Iris pigment epithelial cell (primary cell): ENCODE measurements around the gene TXN2.
"Not testable (repeated sequence)": the region's sequence is repeated elsewhere in the genome, so short reads cannot be mapped to it uniquely, and the experiment has no call there.

Source experiments
- DNase-seq: peaks from one replicate; pipeline ENCODE4 v3.0.0-alpha.2; 2011; ENCODE audit warnings: low read depth

Gene TXN2

GRCh38 chr22:36481393-36482168, at the start of gene TXN2:
TXN2 (minus strand) TSS chr22:36481640; CDS start chr22:36480837, 803 bp downstream.
- peak; percentile 96 for DNase-seq

DNA sequence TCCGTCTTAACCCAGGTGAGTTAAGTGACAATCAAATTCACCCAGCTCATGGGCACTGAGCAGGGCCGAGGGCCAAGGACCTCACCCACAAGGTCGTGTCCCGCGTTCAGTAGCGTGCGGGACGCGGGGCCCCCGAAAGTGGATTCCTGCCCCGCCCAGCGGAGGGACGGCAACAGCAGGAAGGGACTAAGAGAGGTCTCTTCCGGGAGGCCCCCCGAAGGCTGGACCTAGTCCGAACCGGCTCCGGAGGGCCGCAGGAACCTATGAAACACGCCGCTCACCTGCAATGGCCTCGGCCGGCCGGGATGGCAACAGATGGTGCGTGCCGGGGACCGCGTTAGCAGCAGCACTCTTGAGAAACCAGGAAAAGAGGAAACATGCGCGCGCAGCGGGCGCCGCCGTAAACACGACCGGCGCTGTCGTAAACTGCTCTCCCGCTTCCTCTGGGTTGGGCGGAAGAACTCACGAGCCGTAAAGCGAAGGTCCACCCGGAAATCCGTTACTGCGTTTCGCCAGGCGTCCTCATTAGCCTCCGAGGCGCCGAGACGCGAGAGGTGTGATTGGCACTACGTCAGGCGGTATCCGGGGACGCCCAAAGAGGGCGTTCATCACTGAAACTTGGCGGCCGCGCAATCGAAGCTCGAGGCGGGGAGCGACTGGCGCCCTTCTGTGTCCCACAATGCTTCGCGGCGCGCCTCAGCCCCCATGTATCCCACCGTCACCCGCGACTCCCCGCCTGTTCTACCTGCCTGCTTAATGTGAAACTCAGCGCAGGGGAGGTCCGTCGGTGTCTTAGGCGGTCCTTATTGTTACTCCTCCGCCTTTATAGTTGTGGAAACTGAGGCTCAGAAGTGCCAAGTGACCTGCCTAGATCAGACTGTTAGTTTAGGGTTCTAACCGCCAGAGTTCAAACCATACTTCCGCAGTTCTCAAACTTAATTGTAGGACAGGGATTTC, 47.6 kb upstream of the TXN2 start, which contains the start of gene EIF3D:
Gene EIF3D (minus strand): TSS at position 372 of the 957 bp plus-strand sequence. CDS start 3,045 bp downstream, outside the sequence.
- peak; percentile 100 for DNase-seq

DNA sequence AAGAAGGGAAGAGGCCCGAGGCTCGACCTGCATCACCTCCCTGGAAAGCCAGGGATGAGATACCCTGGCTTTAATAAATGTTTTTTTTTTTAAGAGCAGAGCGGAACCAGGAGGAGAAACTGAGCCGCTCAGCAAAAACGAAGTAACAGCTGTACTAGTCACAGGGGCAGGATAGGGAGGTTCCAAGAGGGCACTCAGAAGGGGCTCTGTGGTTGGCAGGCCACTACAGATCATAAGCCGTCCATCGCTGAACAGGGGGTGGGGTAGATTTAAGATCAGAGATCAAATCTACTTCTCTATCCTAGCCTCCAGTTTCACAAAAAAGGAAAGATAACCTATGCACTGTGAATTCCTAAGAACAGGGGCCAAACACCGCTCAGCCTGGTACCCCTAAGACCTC, 46.9 kb upstream of the TXN2 start:
- peak; percentile 27 for DNase-seq

DNA sequence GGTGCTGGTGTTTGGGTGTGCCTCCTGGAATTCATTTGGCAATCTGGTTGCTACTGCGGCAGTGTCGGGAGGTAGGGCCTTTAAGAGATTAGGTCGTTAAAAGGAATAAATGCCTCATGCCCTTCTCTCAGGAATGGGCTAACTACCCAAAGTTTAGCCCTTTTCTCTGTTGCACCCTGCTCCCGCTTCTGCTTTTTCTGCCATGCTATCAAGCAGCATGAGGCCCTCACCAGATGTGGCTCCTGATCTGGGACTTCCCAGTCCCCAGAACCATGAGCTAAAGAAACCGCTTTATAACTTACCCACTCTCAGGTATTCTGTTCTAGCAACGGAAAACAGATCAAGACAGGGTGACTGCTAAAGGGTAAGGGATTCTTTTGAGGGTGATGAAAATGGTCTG, 41.2 kb upstream of the TXN2 start:
- no peak for DNase-seq

- no peak for DNase-seq
Measured at GRCh38 chr22:36520423-36520822, 39.0 kb upstream of the TXN2 start.

- not testable (repeated sequence) for DNase-seq
Measured at GRCh38 chr22:36519906-36520305, 38.5 kb upstream of the TXN2 start.

- no peak for DNase-seq
Measured at GRCh38 chr22:36514766-36515165, 33.3 kb upstream of the TXN2 start.

GRCh38 chr22:36512991-36513390, 31.6 kb upstream of the TXN2 start:
- DNase-seq = no peak

GRCh38 chr22:36512333-36512732, 30.9 kb upstream of the TXN2 start:
- no peak for DNase-seq

- DNase-seq = peak; percentile 64
Measured at GRCh38 chr22:36510966-36511881, 29.8 kb upstream of the TXN2 start.

- no peak for DNase-seq
Measured at GRCh38 chr22:36510384-36510783, 28.9 kb upstream of the TXN2 start.

DNA sequence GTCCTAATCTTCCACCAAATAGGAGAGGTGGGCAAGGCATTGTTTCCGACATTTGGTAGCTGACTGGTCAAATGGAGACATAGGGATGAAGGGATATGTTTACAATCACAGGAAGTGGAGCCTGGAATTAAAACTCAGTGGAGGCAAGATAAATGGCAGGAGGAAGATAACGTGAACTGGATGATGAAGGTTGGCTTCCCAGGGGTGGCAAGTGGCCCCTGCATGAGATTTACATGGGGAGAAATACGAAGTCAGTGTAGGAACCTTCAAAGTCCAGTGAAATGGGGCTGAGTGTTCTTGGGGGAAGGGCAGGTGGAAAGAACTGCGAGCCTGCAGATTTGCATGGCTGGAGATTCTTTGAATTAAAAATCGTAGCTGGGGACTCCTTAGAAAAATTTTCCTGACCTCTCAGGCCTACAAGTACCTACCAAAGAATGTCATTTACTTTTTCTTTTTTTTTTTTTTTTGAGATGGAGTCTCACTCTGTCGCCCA, 26.1 kb upstream of the TXN2 start:
- no peak for DNase-seq

DNA sequence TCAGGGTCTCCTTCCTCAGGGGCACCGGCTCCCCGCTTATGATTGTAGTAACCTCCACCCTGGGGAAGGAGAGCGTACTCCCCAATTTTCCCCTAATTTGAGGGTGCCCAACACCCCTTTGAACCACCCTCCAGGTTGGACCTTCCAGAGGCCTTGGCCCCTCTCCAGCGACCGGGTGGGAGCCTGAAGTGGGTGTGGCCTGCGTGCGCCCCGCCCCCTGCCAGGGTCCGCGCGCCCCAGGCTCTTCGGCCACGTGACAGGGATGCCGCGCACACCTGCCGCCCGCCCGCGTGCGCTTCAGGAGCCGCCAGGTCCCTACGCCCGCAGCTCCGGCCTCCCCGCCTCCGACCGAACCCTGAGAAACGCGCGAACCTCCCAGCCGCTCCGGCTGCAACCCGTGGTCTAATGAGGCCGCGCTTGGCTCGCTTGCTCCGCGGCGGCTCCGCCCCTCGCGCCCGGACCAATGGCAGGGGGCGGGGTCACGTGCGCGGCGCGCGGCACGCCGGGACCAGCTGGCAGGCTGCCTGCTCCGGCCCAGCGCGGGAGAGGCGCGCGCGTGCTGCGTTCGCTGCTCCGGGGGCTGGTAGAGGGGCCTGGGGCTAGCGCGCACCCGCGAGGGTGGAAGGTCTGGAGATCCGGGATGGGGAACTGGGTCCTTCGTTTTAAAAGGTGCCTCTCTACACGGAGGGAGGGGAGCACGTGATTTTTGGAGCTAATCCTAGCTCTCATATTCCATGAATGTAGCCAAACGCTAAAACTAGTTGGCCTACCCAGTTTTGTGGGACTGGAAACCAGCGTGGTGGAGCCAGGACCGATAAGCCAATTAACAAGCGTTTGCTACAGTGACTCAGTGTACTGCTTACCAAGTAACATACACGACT, 25.4 kb upstream of the TXN2 start, which contains the start of gene FOXRED2:
Gene FOXRED2 (minus strand): TSS at position 404 of the 881 bp plus-strand sequence. CDS start 618 bp downstream, outside the sequence.
- peak; percentile 78 for DNase-seq

- no peak for DNase-seq
Measured at GRCh38 chr22:36505998-36506635, 24.7 kb upstream of the TXN2 start.

DNA sequence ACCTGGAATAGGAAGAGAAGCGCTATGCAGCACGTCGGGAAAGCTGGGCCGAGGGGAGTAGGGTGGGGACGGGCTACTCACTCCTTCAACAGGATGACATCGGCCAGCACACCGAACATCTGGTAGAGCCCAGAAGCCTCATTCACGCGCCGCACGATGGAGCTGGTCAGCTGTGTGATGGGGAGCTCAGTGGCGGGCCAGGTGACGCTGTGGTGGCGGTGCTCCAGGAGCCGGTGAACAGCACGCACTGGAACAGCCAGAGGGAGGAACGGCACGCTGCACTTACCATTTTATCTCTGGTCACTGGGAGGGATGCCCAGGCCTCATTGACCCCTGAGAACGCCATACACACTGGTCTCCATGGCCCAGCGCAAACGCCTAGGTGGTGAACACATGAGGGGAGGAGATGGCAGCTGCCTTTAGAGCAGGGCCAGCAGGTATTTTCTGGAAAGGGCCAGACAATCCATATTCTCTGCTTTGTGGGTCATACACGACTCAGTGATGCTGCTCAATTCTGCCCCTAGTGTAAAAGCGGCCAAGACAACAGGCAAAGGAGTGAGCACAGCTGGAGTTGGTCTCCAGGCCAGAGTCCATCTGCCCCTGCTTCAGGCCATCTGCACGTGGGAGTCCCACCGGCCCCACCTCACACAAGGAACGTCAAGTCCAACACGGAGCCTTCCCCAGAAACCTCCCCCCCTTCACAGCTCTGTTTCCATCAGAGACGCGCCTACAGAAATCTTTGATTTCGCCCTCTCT, 16.6 kb upstream of the TXN2 start:
- no peak for DNase-seq

DNA sequence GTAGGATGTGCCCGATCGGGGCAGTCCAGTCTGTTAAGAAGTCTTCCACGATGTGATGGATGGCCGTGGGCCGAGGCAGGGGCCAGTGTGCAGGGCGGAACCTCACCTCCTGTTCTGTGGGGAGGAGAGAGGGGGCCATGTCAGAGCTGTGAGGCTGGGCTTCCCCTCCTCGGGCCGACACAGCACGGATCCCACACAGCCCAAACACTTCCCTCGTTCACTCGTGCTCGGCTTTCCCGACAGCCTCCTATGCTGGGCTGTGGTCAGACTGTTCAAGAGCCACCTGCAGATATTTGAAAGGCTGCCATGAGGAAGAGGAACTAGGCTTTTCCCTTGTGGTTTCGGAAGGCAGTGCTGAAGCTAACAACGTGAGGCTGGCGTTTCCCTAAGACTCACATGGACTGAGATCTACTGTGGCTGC, 12.3 kb upstream of the TXN2 start:
- DNase-seq = no peak

DNA sequence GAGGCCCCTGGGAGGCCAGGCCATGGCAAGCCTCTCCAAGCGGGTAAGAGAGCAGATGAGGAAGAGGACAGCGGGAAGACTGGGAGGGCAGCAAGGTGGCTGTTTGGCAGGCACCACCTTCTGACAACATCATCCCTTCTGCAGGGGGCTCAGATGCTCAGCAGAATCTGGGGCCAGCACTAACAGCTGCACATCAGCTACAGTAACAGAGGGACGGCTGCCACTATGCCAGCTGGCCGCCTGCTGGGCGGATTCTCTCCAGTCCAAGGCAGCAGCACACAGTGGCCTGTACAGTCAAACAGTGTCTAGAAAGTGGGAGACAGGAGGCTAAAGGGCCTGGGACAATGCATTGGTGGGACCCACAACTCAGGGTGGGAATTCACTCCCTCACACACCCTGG, 10.7 kb upstream of the TXN2 start:
- no peak for DNase-seq

GRCh38 chr22:36491155-36491554, 9.7 kb upstream of the TXN2 start:
- DNase-seq = no peak
